GM20431 (cell line): ENCODE measurements around the gene BPIFB1.

Source experiments
- in situ Hi-C: fragments of 300-500 bp; cut with MseI, MboI; formaldehyde crosslinking; loops from one replicate; pipeline ENCODE4 v1.15.0; 2020; ENCODE audit warnings: low sequenced_read_pairs; ENCODE audit not compliant: unreplicated experiment

BPIFB1 gene

GRCh38 chr20:33316343-33316742, 33.3 kb downstream of the BPIFB1 start:
- in situ Hi-C loops, result no loop called here

GRCh38 chr20:33316958-33317357, 33.9 kb downstream of the BPIFB1 start:
- in situ Hi-C loops, result no loop called here

GRCh38 chr20:33317424-33318095, 34.5 kb downstream of the BPIFB1 start:
- in situ Hi-C loops, result no loop called here

GRCh38 chr20:33318096-33318429, 35.0 kb downstream of the BPIFB1 start:
- in situ Hi-C loops, result no loop called here

- in situ Hi-C loops, result no loop called here
Observed at GRCh38 chr20:33320006-33320405, 37.0 kb downstream of the BPIFB1 start.

GRCh38 chr20:33322456-33322855, 39.4 kb downstream of the BPIFB1 start:
- in situ Hi-C loops, result no loop called here

GRCh38 chr20:33323236-33323635, 40.2 kb downstream of the BPIFB1 start:
- in situ Hi-C loops, result no loop called here

GRCh38 chr20:33325350-33325749, 42.3 kb downstream of the BPIFB1 start:
- in situ Hi-C loops, result no loop called here

- in situ Hi-C loops, result no loop called here
Observed at GRCh38 chr20:33328157-33329137, 45.4 kb downstream of the BPIFB1 start.

- in situ Hi-C loops, result no loop called here
Observed at GRCh38 chr20:33332905-33333456, 50.0 kb downstream of the BPIFB1 start.

- in situ Hi-C loops, result no loop called here
Observed at GRCh38 chr20:33333616-33334015, 50.6 kb downstream of the BPIFB1 start.

- in situ Hi-C loops, result no loop called here
Observed at GRCh38 chr20:33334111-33334510, 51.1 kb downstream of the BPIFB1 start.

GRCh38 chr20:33336375-33336774, 53.4 kb downstream of the BPIFB1 start:
- in situ Hi-C loops, result no loop called here

GRCh38 chr20:33337119-33337518, 54.1 kb downstream of the BPIFB1 start:
- in situ Hi-C loops, result no loop called here

- in situ Hi-C loops, result no loop called here
Observed at GRCh38 chr20:33337531-33338165, 54.6 kb downstream of the BPIFB1 start.

GRCh38 chr20:33338467-33339258, 55.6 kb downstream of the BPIFB1 start:
- in situ Hi-C loops, result no loop called here

GRCh38 chr20:33339515-33340058, 56.6 kb downstream of the BPIFB1 start:
- in situ Hi-C loops, result no loop called here

- in situ Hi-C loops, result no loop called here
Observed at GRCh38 chr20:33343521-33343920, 60.5 kb downstream of the BPIFB1 start.

GRCh38 chr20:33345342-33345741, 62.3 kb downstream of the BPIFB1 start:
- in situ Hi-C loops, result no loop called here
